GM12878 (cell line): Measurements from ENCODE around the gene CRYGD. TPM values are rescaled to one million over a fixed set of nuclear protein-coding genes. Genes with fewer than 3 reads are reported as not detected.

Experiments used
- ATAC-seq: fragments of 200-7000 bp; cut with Tn5 transposase; 3 replicates; pipeline ENCODE4 v1.9.1; 2020; ENCODE audit warnings: mild to moderate bottlenecking, moderate library complexity
- BruUV-seq: library from RNA; stranded (reverse); fragments of 400-500 nt; replicated peaks from 2 replicates; lab custom pipeline; 2021; lab: Mats Ljungman, UMichigan
- CTCF ChIA-PET: fragments of 300-600 bp; sonication (Branson Sonifier 250); formaldehyde crosslinking; extraction: SDS; loops from one replicate; lab custom pipeline; 2021; ENCODE audit warnings: inconsistent platforms; lab: Yijun Ruan, JAX
- POLR2A ChIA-PET: fragments of 350-600 bp; formaldehyde crosslinking; extraction: SDS; loops from one replicate; lab custom pipeline; 2021; ENCODE audit warnings: inconsistent platforms; lab: Charles Lee
- RAD21 ChIA-PET: fragments of 300-600 bp; sonication (Branson Sonifier 250); formaldehyde crosslinking; loops from one replicate; lab custom pipeline; 2023; ENCODE audit warnings: antibody characterized with exemption; ENCODE audit not compliant: unreplicated experiment; lab: Charles Lee
- SMC1A ChIA-PET: fragments of 300-600 bp; sonication (Branson Sonifier 250); formaldehyde crosslinking; loops from one replicate; lab custom pipeline; 2023; ENCODE audit not compliant: unreplicated experiment, uncharacterized antibody; lab: Charles Lee
- DNase-seq: peaks from one replicate; pipeline ENCODE4 v3.0.0-alpha.2; 2011; ENCODE audit warnings: low read depth, low spot score
- FAIRE-seq: peaks from 3 replicates; lab custom pipeline; 2011; peaks lifted over from hg19 to GRCh38; lab: Jason Lieb, UNC
- H2AFZ ChIP-seq: 2 replicates; pipeline ENCODE4 v1.6.0; 2011; ENCODE audit warnings: low read depth, low read length, control low read depth; ENCODE audit not compliant: control insufficient read depth
- H3K27ac ChIP-seq: 2 replicates; pipeline ENCODE4 v1.5.1; 2011; ENCODE audit warnings: control low read depth; ENCODE audit not compliant: control insufficient read depth, insufficient read depth
- H3K27me3 ChIP-seq, 2 experiments: replicated peaks in 1 of 2; 2 replicates each; pipeline versions ENCODE4 v1.6.0 to v1.6.1; 2011; ENCODE audit warnings: low read length in 1 of 2; ENCODE audit not compliant: control insufficient read depth in 2 of 2, insufficient read depth in 2 of 2
- H3K36me3 ChIP-seq, 2 experiments: 2 replicates each; pipeline ENCODE4 v1.5.1; 2011; ENCODE audit warnings: low read length in 1 of 2; ENCODE audit not compliant: control insufficient read depth in 2 of 2, insufficient read depth in 2 of 2
- H3K4me1 ChIP-seq: 2 replicates; pipeline ENCODE4 v1.6.1; 2011; ENCODE audit warnings: mild to moderate bottlenecking, low read length, moderate library complexity, mixed read lengths; ENCODE audit not compliant: control insufficient read depth, insufficient read depth
- H3K4me2 ChIP-seq: 2 replicates; pipeline ENCODE4 v1.6.0; 2011; ENCODE audit warnings: control low read depth; ENCODE audit not compliant: control insufficient read depth, insufficient read depth
- H3K4me3 ChIP-seq: fragments of 200-600 bp; sonication (generic); 2 replicates; pipeline ENCODE4 v1.5.1; 2016
- H3K79me2 ChIP-seq: 2 replicates; pipeline ENCODE4 v1.6.0; 2011; ENCODE audit warnings: low read length; ENCODE audit not compliant: control insufficient read depth, insufficient read depth
- H3K9ac ChIP-seq: 2 replicates; pipeline ENCODE4 v1.8.0; 2011; ENCODE audit warnings: low read length, control low read depth, mixed read lengths; ENCODE audit not compliant: control insufficient read depth, insufficient read depth
- H3K9me3 ChIP-seq: replicated peaks from 3 replicates; pipeline ENCODE4 v1.5.1; 2011; ENCODE audit warnings: mild to moderate bottlenecking, low read length; ENCODE audit not compliant: control insufficient read depth, insufficient read depth
- H4K20me1 ChIP-seq: 2 replicates; pipeline ENCODE4 v1.6.0; 2011; ENCODE audit not compliant: control insufficient read depth, insufficient read depth
- ASH2L ChIP-seq: fragments of 300-600, 200-600 bp; sonication (generic); IDR thresholded peaks from 2 replicates; pipeline ENCODE4 v1.6.1; 2017; ENCODE audit warnings: low read depth, mild to moderate bottlenecking, borderline replicate concordance
- CEBPB ChIP-seq, 2 experiments: fragments of 150-350 bp in 1 of 2; IDR thresholded peaks; 2 replicates each; pipeline ENCODE4 v1.6.1; 2012 to 2014; ENCODE audit warnings: low read depth in 2 of 2, low read length in 2 of 2, borderline replicate concordance in 1 of 2, inconsistent platforms in 1 of 2
- MXI1 ChIP-seq: fragments of 150-350 bp; IDR thresholded peaks from 2 replicates; pipeline ENCODE4 v1.6.1; 2011; ENCODE audit warnings: low read depth, mild to moderate bottlenecking, inconsistent platforms, low read length, improper control_type of control experiment
- POLR2AphosphoS2 ChIP-seq: IDR thresholded peaks from 2 replicates; pipeline ENCODE4 v1.6.1; 2011; ENCODE audit warnings: low read depth, mild to moderate bottlenecking, low read length, improper control_type of control experiment, moderate library complexity
- POU2F2 ChIP-seq: IDR thresholded peaks from 3 replicates; pipeline ENCODE4 v1.6.1; 2011; ENCODE audit warnings: low read depth, mild to moderate bottlenecking, low read length, borderline replicate concordance
- RAD21 ChIP-seq: IDR thresholded peaks from 2 replicates; pipeline ENCODE4 v1.6.1; 2011; ENCODE audit warnings: mild to moderate bottlenecking, low read depth, low read length, moderate library complexity; ENCODE audit not compliant: insufficient read depth
- WRNIP1 ChIP-seq: IDR thresholded peaks from 2 replicates; pipeline ENCODE4 v1.6.1; 2011; ENCODE audit warnings: low read depth, low read length, improper control_type of control experiment, borderline replicate concordance
- YBX1 ChIP-seq: fragments of 450-650 bp; IDR thresholded peaks from 2 replicates; pipeline ENCODE4 v1.6.1; 2016; ENCODE audit warnings: antibody characterized with exemption
- ZBTB40 ChIP-seq: fragments of 450-650 bp; IDR thresholded peaks from 2 replicates; pipeline ENCODE4 v1.6.1; 2016; ENCODE audit warnings: mild to moderate bottlenecking, moderate library complexity, borderline replicate concordance
- WGBS: methylation state at CpG from one replicate; pipeline ENCODE4 v1.1.6; 2016; ENCODE audit warnings: low lambda C conversion rate; ENCODE audit not compliant: insufficient replicate concordance, insufficient coverage; ENCODE audit errors: missing lambda C conversion rate; 5-methylcytosine and 5-hydroxymethylcytosine counted together
- in situ Hi-C: fragments of 300-500 bp; cut with MboI; formaldehyde crosslinking; loops from 9 replicates; pipeline ENCODE4 v1.14.3; 2018; ENCODE audit warnings: mixed read lengths
- intact Hi-C: fragments of 100-400 bp; cut with micrococcal nuclease; formaldehyde crosslinking; loops from one replicate; pipeline ENCODE4 v1.14.2; 2022; ENCODE audit not compliant: unreplicated experiment
- polyA plus RNA-seq, 11 experiments: library from polyadenylated mRNA; depleted of rRNA in 4 of 11; unstranded in 6 of 11; stranded (reverse) in 5 of 11; fragments of >200 nt; fragmentation: Nextera tagmentation in 4 of 11; fragmentation: Illumina TruSeq in 1 of 11; extraction: Ambion mirVana in 4 of 11; extraction: Trizol in 1 of 11; gene quantifications; 1 replicate in 1 of 11; 2 replicates in 10 of 11; pipeline versions ENCODE4 v1.2.1 to v1.2.3, GENCODE V29; 2011 to 2016; ENCODE audit warnings: inconsistent platforms in 2 of 11, missing spikeins in 2 of 11, low read depth in 1 of 11
- total RNA-seq, 4 experiments: library from RNA; depleted of rRNA in 3 of 4; stranded (reverse); fragments of >200 nt in 3 of 4; fragmentation: Illumina TruSeq in 1 of 4; extraction: Trizol in 1 of 4; gene quantifications; 2 replicates each; pipeline versions ENCODE4 v1.2.1 to v1.2.3, GENCODE V29; 2013 to 2021
- TF ChIP-seq, protein P1 (sequence below): fragments of 450-650 bp; IDR thresholded peaks from 2 replicates; pipeline ENCODE4 v1.6.1; 2017; ENCODE audit warnings: mild to moderate bottlenecking, moderate library complexity

CRYGD gene
- total and polyA plus RNA-seq, 10 of the 15 experiments (the other 5 are each of a cell fraction or from before 2014, with no cell fraction given), result not detected

- DNase-seq (no peak), FAIRE-seq (no peak), ATAC-seq (no peak)
- intact Hi-C loops, result no loop called here
- no peak overlapping the region for H3K4me3 ChIP-seq
- H3K27me3 ChIP-seq, result no peaks in the 10 kb centered on the region; a peak in 2 of 4 replicates
- no peak overlapping the region for H3K4me2 ChIP-seq
- H3K79me2 ChIP-seq, result no peaks in the 10 kb centered on the region
- POLR2A ChIA-PET, result no interaction called here
- no peak overlapping the region for H2AFZ ChIP-seq
- SMC1A ChIA-PET, result no interaction called here
- no peaks in the 10 kb centered on the region for H3K9me3 ChIP-seq
- in situ Hi-C loops, result no loop called here
- RAD21 ChIA-PET, result no interaction called here
- no peak overlapping the region for H3K27ac ChIP-seq
- H3K36me3 ChIP-seq, result no peaks in the 10 kb centered on the region
- H3K9ac ChIP-seq, result no peak overlapping the region
- no peaks in the 10 kb centered on the region for H3K4me1 ChIP-seq
- no peak for TF ChIP-seq POLR2AphosphoS2
- TF ChIP-seq, protein P1, sequence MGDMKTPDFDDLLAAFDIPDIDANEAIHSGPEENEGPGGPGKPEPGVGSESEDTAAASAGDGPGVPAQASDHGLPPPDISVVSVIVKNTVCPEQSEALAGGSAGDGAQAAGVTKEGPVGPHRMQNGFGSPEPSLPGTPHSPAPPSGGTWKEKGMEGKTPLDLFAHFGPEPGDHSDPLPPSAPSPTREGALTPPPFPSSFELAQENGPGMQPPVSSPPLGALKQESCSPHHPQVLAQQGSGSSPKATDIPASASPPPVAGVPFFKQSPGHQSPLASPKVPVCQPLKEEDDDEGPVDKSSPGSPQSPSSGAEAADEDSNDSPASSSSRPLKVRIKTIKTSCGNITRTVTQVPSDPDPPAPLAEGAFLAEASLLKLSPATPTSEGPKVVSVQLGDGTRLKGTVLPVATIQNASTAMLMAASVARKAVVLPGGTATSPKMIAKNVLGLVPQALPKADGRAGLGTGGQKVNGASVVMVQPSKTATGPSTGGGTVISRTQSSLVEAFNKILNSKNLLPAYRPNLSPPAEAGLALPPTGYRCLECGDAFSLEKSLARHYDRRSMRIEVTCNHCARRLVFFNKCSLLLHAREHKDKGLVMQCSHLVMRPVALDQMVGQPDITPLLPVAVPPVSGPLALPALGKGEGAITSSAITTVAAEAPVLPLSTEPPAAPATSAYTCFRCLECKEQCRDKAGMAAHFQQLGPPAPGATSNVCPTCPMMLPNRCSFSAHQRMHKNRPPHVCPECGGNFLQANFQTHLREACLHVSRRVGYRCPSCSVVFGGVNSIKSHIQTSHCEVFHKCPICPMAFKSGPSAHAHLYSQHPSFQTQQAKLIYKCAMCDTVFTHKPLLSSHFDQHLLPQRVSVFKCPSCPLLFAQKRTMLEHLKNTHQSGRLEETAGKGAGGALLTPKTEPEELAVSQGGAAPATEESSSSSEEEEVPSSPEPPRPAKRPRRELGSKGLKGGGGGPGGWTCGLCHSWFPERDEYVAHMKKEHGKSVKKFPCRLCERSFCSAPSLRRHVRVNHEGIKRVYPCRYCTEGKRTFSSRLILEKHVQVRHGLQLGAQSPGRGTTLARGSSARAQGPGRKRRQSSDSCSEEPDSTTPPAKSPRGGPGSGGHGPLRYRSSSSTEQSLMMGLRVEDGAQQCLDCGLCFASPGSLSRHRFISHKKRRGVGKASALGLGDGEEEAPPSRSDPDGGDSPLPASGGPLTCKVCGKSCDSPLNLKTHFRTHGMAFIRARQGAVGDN, result no peak
- no peaks in the 10 kb centered on the region for H4K20me1 ChIP-seq
- no TSS peak for BruUV-seq
- CTCF ChIA-PET, result no interaction called here
Observed at GRCh38 chr2:208150094-208150493, 25.8 kb upstream of the CRYGD start.

DNA sequence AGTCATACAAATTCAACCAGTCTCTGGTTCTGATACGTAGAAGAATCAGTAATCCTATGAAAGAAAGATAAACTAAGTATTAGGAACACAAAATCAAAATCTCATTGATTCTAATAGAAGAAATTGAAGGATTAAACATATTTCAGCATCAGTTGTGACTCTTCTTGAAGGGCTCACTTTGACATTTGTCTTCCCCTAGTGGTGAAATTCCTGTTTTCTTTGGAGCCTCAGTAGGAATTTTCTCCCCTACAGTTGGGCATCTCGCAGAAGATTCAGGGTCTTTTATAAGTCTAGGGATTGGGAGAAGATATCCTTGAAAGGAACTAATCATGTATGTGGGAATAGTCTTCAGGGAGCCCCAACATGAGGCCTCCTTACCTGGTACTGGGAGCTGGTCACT is 24.5 kb upstream of the CRYGD start:
- no peak overlapping the region for H2AFZ ChIP-seq
- ChIA-PET RAD21 (no interaction called here), SMC1A (no interaction called here), POLR2A (no interaction called here), CTCF (no interaction called here)
- ATAC-seq (no peak), DNase-seq (no peak), FAIRE-seq (no peak)
- 0% methylated on average over 2 of the region's 2 CpGs for WGBS
- no peak overlapping the region for H3K27ac ChIP-seq
- in situ Hi-C loops (no loop called here), intact Hi-C loops (no loop called here)
- no peaks in the 10 kb centered on the region for H3K9me3 ChIP-seq
- no peaks in the 10 kb centered on the region; a peak in 1 of 4 replicates for H3K27me3 ChIP-seq
- H3K4me2 ChIP-seq, result no peak overlapping the region
- H4K20me1 ChIP-seq, result no peaks in the 10 kb centered on the region
- BruUV-seq, result no TSS peak
- no peak overlapping the region for H3K9ac ChIP-seq
- no peaks in the 10 kb centered on the region for H3K4me1 ChIP-seq
- H3K36me3 ChIP-seq, result no peaks in the 10 kb centered on the region
- no peak overlapping the region for H3K4me3 ChIP-seq
- H3K79me2 ChIP-seq, result no peaks in the 10 kb centered on the region
- TF ChIP-seq ZBTB40 (no peak), MXI1 (no peak), WRNIP1 (no peak), ASH2L (no peak), YBX1 (no peak), POU2F2 (no peak), RAD21 (no peak), CEBPB (IDR thresholded peaks at IDR 0.05; ENCODE audit: borderline replicate concordance in 1 of 2, low read depth in 2 of 2, low read length in 2 of 2) (no peak)
